Activated naive CD8-positive, alpha-beta T cell treated with anti-CD3 and anti-CD28 coated beads, Interleukin-2, amount 50 U/mL, for 16 hours (primary cell): ENCODE data around the gene SERP2.

Experiments
- DNase-seq: peaks from one replicate; pipeline ENCODE4 v3.0.0-alpha.2; 2020; ENCODE audit warnings: low read depth, low spot score

Gene SERP2

DNA sequence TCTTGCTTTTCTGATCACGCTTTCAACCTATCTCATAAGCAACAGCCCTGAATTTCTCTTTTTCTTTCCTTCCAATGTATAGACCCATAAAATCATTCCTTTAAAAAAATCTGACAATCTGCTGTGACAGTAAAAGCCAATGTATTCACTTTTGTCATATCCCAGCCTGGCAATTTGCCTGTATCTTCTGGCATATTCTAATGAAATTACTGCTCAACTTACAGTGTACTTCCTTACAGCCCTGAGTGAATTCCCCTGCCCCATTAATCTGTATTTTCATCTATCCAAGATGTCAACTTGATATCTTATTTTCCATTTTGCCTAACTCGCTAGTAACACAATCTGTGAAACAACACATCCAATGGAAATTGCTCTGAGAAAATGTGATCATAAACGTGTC lies 18.0 kb upstream of the SERP2 start:
- DNase-seq: no peak

DNA sequence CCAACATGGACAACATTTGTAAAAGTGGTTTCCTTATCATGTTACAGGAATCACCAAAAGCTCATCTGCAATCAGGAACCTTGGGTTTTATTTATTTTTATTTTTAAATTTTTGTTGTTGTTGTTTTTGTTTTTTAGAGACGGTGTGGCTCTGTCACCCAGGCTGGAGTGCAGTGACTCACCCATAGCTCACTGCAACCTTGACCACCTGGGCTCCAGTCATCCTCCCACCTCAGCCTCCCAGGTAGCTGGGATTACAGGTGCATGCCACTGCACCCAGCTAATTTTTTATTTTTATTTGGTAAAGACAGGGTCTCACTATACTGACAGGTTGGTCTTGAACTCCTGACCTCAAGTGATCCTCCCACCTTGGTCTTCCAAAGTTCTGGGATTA lies 13.6 kb upstream of the SERP2 start:
- DNase-seq: no peak

DNA sequence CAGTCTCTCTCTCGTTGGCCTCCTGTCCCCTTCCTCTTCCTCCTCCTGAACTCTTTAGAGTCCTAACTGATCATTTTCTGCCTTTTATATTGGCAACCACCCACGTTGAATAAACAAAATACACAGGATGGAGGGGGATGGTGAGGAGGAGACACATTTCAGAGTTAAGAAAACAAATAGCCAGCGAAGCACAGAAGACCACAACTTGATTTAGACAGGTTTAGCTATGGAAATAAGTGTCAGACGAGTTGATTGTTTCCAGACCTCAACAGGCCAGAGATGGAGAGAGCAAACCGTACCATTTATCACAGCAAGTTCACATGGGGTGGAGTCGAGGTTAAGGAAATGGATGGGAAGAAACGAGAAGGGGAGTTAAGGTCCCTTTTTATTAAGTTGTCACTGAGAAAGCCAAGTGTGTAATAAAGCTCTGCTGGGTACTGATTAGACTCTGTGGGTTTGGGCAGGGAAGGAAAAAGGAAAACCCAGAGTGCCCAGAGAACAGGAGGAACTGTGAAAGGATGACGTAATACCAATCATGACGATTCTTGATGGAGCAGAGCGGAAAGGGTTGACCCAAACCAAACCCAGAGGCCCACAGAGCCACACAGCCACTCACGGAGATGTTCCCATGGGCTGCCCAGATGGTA lies 11.1 kb upstream of the SERP2 start:
- no peak for DNase-seq

DNA sequence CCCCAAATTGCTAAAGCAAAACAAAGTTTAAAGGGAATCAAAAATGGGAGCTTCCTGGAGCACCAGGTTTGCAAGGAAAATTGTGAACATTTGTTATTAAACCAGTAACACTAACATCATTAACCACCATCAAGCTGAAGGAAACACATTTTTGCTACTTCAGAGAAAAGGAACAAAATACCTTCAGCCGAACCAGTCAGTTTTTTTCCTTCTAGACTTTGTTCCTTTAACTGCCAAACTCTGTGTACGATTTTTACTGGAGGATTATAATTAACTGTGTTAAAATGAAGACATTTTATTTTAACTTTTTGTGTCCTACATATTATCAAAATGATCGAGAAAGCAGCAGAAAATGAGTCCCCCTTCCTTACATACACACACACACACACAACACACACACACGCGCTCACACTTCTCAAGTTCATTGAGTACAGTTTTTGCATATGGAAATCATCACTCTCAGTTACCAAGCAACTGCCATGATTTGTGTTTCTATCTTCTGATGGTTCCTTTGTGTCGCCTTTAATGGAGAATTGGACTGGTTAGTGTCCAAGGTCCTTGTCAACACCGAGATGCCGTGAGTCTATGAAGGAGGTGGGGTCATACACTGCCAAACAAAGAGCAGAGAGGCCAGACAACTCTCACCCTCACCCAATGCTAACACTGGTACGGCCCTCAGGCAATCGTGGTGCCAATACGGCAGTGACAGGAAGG lies 9.8 kb upstream of the SERP2 start:
- no peak for DNase-seq

DNA sequence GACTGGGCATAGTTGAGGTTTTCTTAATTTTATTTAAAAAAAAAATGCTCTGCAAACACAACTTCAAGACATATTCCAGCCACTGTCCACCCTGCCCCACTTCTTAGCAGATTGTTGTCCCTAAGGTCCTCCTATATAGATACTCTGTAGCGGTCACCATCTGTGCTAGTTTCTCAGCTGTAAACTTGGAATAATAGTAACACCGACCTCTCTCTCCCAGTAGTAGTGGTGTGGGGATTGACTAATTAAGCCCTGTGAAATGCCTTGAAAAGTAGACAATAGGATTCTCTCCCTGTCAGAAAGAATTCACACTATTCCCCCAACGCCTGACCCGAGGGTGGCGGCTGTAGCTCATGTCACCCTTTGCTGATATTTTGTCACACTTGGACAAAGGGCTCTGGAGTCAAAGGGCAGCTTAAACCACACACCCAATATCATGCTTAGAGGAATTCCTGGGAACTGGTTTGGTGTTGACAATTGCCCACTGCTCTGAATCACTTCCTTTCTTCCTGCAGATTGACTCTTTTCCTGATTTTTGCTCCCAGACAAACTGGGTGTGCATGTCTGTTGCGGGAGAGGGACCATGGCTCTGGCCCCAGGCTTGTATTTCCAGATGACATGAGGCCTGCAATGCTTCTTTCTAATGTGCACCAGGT lies 9.2 kb upstream of the SERP2 start:
- DNase-seq: no peak

DNA sequence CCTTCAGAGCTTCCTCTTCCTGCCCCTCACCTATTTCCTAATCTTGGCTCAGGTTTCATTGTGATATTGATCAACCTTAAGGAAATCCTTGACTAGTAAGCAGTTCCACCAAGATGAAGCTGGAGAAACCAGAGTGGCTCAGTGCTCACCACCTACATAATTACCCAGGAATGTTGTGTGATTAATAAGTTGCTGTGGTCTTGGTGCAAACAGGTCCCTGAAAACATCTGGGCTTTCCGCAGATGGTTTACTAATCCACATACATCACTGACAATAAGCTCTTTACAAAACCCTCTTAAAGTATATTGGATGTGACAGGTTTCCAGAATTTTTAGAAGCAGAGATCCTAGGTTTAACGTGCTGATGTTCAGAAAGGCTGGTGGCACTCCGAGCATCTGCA lies 8.6 kb upstream of the SERP2 start:
- no peak for DNase-seq

DNA sequence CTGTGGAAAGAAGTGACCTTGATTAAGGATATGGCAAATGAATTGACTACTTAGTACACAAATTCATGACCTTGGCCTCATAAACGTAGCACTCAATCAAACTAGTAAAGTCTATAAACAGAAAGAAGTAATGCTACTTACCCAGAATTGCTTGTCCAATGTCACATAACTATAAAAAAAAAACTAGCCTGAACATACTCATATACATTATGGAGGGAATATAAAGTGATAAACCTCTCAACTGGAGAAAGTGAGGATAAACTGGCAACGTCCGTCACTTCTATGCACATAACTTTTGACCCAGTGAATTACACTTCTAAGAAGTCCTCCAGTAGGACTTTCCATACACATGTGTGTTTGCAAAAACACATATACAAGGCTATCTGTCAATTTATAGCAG lies 7.7 kb upstream of the SERP2 start:
- DNase-seq: no peak

DNA sequence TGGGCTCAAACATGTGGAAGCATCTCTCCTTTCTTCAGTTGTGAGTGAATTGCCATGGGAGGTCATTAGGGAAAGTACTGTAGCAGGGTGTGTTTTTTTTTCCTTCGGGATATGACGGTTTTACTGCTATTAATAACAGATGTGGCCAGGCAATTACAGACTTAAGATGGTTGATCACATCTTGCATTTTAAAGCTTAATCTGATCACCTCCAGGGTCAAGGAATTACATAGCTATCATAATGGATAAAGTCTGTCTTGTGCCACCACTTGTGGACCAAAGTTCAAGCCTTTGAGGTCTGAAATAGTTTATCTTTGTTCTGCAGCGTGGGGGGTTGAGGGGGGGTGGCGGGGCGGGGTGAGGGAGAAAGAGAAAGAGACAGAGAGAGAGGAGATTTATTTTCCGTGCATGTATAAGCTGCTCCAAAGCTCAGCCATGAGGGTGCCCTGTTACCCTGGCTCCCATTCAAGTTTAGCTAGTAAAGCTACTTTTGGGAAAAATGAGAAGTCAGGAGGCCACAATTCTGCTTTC lies 5.5 kb upstream of the SERP2 start:
- no peak for DNase-seq

DNA sequence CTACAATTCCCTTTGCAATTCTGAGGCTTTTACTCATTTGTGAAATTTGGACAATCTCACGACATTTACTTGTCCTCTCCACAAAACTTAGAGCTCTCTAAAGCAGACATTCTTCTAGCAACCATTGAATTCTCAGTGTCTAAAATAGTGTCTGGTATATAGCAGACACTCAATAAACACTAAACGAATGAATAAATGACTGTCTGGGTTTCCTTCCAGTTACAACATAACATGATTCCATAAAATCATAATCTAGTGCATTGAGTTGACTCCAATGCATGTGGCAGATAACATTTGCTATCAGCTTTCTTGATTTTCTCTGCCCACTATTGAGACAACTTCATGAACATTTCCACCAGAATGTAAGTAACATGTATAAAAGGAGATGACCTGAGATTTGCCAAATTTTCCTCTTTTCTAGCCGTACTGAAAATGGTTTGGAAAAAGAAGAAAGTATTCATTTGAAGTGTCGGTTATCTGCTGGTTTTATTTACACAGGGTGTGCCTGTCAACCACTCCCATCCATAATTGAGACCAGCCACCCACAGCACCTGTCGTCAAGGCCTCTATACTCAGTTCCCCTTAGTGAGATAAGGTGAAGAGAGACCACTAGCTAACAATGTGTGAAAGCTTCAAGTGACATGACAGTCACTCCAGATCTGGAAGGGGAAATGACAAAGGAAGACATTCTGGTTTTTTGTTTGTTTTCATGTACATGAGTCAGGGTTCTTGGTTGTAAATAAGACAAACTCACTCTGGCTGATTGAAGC lies 4.8 kb upstream of the SERP2 start:
- DNase-seq: no peak

DNA sequence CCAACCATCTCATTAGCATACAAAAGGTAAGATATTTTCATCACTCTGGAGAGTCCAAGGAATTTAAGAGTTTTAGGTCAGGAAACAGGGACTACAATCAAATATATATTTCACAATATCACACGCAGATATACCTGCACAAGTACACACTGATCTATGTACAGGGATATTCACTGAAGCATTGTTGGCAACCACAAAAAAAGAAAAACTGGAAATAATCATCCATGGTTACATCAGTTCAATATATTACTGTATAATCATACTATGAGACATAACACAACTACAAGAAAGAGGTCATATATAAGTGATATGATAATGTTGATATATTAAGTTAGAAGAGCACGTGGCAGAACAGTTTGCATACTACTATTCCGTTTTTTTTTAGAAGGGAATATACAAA lies 2.2 kb upstream of the SERP2 start:
- no peak for DNase-seq

DNA sequence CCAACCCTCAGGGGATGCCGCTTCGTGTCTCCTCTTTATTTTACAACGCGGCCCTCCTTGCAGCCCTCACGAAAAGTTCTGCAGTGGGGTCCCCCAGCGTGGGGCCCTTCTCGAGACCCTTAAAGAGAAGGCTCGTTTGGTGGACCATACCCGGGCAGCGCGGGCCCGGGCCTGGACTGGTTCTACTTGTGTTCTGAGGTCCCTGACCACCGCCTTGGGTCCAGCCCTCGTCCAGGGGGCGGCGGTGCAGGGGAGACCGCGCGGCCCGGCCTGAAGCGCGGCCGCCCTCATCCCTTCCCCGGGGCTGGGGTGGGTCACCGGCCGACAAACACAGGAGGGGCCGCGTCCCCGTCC lies 400 bp upstream of the SERP2 start:
- no peak for DNase-seq

DNA sequence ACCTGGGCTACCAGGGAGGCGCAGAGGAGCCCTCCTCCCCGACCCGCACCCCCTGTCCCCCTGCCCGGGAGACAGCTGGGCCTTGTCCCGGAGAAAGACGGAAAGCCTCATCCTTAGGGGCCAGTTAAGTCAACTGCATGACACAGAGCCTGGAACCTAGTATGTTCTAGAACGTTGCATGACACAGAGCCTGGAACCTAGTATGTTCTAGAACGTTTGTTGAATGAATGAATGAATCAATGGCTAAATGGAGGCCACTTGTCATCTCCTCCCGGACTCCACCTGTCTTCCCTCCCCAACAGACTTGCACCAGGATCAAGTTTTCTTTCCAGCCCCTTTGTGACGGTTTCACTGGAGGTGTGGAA lies 706 bp downstream of the SERP2 start:
- DNase-seq: no peak

DNA sequence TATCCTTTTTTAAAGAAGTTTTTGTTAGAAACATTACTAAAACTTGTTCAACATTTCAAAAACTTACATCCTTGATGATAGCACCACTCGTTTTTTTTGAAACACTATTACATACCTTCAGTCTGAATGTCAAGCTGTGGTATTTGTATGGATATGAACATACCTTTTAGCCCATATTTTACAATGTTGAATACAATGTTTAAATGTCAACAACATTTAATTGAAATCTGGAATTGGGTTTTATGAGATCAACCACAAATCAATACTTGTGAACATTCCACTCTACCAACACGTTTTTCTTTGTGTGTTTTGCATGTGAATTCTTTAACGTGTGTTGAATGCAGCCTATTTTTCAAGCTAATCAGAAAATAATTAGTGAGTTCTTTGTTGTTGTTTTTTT lies 4.7 kb downstream of the SERP2 start:
- DNase-seq: no peak

DNA sequence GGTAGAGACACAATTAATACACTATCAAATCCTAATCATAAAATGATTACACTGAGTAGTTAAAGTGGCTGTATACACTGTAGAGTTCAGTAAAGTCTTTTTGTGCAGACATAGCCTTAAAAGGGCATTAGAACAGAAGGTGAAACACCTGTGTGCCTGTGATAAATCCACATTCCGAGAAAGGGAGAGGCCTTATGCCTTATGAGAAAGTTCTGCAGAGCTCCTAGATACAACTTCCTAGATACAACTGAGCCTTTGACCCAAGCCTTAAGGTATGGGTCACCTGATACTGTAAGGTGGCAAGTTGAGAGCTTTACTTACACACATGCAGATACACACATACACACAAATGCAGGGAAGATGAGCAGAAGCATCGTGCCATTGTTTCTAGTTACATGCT lies 6.3 kb downstream of the SERP2 start:
- no peak for DNase-seq

DNA sequence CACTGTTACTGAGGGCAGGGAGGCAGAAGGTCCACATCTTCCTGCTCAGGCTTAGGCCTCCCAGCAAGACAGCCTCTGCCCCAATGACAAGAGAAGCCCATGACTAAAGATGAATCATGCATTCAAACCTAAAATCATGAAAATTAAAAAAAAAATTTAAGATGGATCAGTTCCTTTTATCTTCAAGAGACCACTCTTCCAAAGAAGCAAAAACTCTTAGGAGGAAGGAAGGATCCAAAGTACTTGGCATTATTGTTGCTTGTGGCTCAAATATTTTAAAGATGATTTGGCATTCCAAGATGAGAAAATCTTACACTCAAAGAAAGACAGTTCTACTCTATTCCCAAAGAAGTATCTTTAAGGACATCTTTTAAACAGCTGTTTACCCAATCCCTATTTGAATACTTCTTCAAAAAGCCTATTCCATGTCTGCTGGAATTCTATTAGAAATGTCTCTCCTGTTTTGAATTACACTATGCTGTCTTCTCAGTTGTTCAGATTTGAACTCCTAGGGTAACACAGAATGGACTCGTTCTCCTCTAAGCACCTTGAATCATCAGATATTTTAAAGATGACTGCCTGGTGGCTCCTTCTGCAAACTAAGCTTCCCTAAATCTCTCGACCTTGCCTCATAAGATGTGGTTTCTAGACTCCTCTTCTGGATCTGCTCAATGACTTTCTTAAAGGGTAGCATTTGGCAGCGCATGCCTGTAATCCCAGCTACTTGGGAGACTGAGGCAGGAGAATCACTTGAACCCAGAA lies 7.0 kb downstream of the SERP2 start:
- DNase-seq: no peak

DNA sequence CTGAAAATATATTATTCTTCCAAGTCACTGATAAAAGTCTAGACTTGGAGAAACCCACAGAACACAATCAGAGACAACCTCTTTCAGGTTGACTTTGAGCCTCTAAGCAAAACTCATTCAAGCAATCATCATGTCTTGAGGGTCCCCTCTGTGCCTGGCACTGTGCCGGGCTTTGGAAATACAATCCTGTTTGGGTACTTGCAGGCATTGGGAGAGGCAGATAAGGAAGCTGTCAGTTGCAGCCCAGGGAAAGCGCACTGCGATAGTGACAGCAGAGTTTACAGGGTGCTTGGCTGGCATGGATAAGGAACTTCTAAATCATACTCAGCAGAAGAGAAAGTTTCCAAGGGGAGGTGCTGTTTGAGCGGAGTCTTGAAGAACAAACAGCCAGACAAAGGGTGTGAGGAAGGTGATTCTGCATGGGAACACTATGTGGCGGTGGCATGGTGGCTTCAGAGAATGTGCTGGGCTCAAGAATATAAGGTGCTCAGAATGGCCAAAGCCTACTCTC lies 9.1 kb downstream of the SERP2 start:
- DNase-seq: no peak

DNA sequence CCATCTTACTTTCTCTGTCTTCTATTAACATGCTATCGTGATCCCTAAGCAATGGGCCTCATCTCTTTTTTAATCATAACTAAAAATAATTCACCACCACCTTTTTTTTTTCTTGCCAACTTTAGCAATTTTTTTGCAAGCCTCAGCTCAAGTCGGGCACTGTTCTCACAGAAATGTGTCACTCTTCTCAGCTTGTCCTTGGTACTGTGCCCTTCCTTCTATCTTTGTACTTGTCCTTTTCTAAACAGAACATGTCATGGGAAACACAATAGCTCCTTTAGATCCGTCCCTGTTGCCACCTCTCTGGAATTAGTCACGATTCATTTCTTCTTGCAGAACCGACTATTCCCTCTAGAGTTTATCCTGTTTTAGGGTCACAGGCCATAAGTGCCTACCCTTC lies 10.3 kb downstream of the SERP2 start:
- no peak for DNase-seq

DNA sequence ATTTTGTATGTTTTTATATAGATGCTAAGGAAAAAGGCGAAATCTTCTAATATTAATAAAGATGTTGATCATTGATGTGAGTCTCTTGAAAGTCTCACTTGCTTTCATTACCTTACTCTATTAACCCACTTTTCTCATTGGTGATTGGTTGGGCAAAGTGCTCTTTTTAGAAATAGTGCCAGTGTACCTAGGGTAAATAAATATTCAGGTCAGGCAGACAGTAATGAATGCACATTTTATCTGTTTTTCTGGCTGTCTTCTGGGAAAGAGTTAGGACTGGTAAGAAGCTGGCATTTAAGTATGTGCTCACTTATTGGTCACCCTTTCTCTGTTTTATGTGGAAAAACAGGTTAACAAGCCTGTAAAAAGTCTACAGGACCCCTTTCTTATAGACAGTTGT lies 11.2 kb downstream of the SERP2 start:
- DNase-seq: no peak

DNA sequence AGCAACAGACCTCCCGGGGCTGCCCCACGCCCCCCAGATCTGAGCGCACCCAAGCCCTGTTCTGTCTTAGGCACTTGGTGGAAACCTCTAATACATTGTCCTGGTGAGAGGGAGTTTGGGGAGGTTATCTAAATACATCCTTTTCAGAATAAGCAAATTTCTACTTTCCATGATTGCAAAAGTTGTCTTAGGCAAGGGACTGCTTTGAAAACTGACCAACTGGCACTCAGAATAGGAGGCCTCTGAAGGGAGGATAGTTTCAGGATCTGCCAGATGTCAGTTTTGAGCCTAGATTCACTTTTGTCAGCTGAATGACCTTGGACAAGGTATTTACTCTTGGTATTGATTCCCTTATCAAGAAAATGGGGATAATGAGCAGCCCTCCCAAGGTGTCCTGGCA lies 11.8 kb downstream of the SERP2 start:
- DNase-seq: no peak

DNA sequence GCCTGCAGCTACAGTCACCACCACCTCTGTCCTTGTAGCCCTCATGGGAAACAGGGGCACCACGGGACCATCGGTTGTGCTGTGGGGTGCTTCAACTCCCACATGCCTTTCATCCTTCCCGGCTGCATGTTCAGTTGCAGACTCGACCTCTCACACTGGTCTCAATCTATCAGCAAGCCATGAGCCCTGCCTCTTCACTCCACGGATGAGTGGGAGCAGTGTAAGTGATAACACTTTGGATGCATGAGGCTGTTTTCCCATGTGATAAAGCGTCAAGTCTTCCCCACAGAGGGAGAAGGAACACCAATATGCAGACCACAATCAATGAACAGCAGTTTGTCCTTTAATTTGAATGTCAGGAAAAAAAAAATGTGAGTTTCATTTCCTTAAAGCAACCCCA lies 12.2 kb downstream of the SERP2 start:
- DNase-seq: no peak

DNA sequence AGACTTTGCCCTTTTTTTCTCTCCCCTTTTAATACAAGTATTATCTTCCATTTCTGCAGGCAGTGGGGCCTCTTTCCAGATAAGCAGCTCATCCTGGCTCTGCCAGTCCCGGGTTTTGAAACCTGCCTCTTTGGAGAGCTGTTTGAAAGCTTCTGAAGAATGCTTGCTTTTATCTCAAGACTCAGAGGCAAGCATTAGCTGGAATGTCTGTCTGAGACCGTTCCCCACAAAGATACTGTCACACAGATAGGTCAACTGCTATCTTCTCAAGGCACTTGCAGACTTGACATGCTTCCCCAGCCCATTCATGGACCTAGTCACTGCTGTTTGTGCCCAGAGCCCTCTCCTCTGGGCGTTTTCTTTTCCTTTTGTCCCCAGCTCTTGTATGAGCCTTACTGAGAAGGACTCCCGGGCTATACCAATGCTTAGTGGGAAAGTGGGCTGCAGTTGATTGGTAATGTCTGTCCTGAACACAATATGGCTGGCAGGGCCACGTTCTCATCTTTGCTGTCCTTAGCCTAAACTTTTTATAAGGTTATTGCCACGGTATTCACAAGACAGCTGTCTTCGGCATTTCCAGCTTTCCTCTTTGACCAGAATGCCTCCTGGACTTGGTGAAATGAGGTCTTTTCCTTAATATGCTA lies 13.4 kb downstream of the SERP2 start:
- no peak for DNase-seq
